Activated CD4-positive, CD25-positive, alpha-beta regulatory T cell treated with anti-CD3 and anti-CD28 coated beads, Interleukin-2, amount 50 U/mL, for 16 hours (primary cell): ENCODE results near the gene DVL1.

Source experiments
- DNase-seq: peaks from one replicate; pipeline ENCODE4 v3.0.0-alpha.2; 2020; ENCODE audit warnings: low read depth, low spot score

Gene DVL1

DNA sequence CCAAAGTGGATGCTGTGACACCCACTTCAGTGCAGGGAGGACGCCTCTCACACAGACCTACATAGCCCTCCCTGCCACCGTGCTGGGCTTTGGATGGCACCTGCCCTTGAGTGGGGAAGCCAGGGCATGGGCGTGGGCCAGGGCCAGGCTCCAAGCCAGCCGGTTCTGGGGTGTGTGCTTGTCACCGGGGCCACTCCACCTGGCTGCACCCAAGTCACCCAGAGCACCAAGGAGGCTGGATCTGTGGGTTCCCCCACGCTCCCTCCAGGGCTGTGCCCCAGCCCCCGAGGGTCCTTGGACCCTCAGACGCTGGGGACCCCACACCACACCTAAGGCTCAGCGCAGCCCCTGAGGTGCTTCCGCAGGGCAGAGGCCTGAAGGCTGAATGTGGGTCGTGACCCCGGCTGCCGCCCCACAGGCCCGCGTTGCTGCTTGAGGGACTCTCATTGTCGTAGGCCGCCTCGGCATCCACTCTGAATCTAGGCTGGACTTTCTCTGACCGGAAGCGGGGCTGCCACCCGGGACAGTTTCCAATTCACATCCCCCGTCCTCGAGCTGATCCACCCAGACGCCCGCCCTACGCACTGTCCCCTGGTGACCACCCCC lies 7.7 kb upstream of the DVL1 start:
- no peak for DNase-seq

DNA sequence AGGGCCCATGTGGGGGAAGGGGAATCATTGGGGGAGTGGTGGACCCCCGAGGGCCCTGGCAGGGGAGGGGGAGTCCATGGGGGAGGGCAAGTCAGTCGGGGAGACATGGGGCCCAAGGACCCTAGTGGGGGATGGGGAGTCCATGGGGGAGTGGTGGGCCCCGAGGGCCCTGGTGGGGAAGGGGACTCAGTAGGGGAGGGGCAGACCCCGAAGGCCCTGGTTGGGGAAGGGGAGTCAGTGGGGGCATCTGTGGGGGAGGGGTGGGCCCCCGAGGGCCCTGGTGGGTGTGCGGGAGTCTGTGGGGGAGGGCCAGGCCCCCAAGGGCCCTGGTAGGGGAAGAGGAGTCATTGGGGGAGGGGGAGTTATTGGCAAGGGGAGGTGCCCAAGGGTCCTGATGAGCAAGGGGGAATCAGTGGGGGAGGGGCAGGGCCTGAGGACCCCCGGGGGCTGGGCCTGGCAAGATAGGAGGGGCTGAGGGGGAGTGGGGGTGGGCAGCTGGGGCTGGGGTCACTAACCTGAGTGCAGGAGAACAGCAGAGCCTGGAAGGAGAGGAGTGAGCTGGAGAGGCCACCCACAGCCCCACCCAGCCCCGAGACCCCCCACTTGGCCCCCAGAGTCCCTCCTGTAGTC lies 7.1 kb upstream of the DVL1 start:
- no peak for DNase-seq

DNA sequence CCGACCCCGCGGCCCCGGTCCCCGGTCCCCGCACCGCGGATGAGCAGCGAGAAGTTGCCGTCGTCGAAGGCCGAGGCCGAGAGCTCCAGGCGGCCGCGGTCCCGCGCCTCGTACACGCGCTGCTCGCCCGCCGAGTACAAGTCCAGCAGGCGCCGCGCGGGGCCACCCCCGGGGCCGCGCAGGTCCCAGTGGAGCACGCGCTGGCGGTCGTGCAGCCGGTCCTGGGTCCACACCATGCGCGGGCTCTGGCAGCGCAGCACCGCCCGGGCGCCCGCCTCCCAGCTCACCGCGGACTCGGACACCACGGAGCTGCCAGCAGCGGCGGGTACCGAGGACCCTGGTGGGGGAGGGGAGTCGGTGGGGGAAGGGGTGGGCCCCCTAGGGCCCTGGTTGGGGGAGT lies 6.2 kb upstream of the DVL1 start:
- DNase-seq, result no peak

DNA sequence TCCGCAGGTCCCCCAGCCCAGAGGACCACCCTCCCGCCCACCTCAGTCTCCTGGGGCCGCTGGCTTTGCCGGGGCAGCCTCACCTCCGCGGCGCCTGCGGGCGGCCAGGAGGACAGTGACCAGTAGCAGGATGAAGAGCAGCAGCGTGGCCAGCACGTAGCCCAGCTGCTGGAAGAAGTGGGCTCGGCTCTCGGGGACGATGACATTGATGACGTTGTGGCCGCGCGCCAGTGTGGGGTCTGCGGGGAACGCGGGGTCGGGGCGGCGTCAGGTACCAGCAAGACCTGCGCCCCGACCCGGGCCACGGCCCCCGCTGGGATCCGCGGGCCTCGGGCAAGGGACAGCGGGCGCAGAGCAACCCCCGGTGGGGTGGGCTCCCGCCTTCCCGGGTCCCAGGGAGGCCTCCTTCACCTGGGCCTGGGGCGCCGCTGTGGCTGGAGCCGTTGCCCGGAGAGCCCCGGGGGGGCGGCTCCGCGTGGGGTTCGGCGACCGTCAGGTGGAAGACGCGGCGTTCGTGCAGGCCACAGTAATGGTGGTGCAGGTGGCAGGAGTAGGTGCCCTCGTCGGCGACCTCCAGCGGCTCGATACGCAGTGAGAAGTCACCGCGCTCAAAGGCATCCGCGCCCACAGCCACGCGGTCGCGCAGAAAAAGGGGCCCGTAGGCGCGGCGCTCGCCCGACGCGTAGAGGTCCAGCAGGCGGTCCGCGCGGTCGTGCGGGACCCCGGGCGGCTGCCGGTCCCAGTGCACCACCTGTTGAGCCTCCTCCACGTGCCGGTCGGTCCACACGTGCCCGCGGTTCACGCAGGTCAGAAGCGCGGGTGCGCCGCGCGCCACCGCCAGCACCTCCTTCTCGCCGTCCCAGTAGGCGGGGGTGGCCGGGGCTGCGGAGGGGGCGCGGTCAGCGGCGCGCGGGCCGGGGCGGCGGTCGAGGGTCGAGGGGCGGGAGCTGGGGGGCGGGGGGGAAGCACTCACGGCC lies 5.3 kb upstream of the DVL1 start:
- no peak for DNase-seq

DNA sequence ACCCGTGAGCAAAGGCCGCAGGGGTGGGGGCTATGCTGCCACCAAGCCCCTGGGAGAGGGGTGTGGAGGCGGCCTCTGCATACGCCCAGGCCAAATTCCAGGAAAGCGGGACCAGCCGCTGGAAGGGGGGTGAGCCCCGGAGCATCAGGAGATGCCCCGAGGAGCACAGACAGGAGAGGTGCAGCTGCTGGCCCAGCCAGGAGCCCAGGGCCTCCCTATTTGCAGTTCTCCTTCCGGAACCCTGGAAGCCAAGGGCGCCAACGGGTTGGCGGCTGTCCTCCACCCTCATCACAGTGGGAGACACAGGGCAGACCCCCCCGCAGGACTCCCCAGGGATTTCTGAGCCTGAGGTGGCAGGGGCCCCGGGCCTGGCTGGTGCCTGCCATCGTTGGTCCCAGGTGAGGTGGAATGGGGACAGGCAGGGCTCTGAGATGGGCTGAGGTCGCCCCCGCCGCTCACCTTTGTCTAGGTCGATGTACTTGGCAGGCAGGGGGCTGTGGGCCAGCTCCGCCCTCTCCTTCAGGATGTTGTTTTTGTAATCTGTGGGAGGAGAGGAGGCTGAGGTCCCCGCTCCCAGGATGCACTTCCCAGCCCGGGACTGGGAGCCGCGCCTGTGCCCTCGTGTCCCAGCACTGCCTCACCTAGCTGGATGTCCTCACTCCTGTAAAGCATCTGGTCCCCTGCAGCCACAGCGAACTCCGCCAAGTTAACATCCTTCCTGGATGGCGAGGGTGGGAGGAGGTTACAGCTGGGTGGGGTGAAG lies 4.4 kb upstream of the DVL1 start:
- DNase-seq, result no peak

DNA sequence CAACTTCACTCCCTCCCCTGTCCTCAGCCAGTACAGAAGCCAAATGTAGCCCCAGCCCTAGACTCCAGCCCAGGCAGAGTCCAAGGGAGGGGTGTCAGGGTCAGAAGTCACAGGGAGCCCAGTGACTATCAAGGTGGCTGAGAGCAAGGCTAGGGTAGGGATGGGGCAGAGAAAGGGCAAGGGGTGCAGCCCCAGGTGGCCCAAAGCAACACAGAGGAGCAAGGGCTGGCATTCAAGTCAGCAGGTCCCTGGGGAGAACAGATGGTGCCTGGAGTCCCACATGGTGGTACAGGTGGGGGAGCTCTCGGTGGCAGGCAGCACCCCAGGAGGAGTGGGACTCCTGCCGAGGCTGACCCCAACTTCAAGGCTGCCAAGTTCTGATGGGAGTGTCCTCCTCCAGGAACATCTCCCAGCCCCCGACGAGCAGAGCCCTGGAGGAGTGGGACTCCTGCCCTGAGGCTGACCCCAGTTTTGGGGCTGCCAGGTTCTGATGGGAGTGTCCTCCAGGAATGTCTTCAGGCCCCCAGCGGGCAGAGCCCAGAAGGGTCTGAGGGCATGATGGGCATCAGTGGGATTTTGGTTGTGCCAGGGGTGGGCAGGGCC lies 3.7 kb upstream of the DVL1 start:
- DNase-seq, result no peak

DNA sequence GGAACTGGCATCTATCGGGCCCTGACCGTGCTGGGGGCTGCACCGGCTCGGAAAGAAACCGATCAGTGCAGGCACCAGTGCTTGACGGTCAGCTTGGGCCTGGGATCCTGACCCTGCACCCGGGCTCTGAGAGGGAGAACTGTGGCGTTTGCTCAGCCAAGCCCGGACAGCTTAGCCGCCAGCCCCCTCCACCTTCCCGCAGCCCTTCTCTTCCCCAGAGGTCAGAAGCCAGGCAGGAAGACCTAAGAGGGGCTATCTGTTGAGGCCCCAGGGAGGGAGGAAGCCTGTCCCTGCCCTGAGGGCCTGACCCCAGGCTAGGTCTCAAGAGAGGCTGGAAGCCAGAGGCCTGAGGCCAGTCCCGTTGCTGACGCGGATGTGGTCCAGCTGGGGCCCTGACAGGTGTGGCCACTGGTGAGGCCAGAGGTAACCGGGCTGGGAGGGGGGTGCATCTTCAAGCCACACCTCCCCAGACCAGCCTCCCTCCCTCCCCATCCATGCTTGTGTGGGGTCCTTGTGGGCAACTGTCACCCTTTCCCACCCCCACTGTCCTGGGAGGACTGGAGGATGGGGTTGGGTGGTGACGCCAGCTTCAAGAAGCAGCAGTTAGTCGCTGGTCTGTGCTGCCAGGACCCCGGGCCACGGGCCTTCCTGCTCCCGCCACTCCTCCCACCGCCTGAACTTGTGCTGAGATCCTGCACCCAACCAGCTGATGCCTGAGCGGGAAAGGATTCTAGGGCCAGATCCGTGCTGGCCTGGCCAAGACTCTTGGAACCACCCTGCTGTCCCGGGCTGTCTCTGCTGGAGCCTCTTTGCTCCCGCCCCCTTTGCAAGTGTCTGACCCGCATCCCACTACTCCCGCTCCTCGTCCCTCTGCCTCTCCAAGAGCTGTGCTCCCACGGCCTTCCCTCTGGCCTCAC lies 2.6 kb upstream of the DVL1 start:
- DNase-seq, result no peak

DNA sequence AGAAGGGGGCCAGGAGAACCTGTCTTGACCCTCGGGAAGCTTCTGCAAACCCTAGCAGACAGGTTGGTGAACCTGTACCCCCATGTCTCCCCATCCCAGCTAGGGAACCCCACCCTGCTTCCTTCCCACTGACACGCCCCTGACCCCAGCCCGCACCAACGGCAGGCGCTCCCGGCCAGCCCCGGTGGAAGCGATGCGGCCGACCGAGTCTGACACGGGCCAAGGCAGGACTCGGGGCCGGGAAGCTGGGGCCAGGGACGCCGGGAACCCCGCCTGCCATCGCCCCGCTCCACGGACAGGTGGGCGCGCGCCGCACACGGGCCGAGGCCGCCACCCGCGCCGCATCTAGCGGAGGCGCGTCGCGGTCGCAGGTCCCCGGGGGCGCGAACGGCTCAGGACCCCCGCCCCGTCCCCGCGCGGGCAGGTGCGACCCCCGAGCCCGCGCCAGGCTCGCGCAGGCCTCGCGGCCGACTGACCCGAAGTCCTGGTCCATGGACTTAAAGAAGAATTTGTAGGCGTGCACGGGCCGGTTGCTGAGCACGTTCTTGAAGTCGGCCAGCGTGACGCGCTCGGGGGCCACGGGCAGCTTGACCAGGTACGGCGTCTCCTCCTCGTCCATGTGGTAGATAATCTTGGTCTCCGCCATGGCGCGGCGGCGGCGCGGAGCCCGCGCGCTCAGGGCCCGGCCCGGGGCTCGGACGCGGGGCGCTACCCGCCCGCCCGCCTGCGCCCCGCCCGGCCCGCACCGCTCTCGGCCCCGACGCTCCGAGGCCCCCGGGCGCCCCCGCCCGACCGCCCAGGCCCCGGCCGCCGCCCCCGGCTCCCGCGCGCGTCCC lies 580 bp downstream of the DVL1 start:
- no peak for DNase-seq

DNA sequence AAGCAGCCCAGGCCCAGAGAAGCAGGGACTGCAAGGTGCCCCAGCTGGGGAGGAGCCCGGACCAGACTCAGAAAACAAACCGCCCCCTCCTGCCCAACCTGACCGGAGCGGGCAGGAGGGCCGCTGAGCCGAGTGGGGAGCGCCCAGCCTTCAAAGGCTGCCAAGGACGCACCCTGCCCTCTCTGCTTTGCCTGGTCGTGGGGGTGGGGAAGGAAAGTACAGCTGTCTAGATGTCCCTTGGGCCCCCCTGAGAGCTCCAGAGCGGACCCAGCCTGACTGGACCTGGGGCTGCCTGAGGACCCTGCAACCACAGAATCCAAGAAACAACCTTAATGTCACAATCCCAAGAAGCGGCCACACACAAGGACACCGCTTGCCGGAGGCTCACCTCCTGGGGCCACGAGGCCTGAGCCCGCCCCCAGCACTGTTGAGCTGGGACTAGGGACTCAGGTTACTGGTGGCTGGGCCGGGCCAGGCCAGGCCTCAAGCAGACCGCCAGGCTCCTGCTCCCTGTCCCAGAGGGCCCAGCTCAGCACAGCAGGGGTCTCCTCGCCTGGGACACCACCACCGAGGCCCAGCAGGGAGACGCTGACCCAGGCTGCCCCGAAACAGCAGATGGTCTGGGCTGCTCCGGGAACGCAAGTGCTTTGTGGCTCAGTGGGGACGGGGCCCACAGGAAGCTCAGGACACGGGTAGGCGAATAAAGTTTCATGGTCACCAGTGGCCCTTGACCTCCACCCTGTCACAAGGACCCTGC lies 1.4 kb downstream of the DVL1 start:
- DNase-seq, result no peak

DNA sequence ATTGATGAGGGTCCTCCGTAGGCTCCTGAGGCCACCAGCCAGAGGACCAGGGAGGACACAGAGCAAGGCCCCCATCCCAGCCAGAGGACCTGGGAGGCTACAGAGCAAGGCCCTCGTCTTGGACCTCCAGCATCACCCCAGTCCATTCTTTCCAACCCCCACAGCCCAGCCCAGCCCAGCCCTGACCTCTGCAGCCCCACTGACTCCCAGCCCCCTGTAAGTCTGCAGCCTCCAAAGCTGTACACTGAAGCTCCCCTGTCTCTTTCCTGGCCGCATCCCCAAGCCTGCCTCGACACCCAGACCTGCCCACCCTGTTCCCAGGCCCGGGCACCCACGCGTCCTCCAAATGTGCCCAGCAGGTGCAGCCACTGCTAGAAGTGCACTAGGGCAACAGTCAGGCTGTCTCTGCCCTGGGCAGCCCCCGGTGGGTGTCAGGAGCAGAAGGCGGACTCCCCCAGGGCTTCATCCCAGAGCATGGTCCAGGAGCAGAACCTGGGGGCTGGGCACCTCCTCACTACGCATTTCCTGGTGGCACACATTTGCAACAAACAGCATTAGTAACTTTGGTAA lies 2.1 kb downstream of the DVL1 start:
- no peak for DNase-seq

DNA sequence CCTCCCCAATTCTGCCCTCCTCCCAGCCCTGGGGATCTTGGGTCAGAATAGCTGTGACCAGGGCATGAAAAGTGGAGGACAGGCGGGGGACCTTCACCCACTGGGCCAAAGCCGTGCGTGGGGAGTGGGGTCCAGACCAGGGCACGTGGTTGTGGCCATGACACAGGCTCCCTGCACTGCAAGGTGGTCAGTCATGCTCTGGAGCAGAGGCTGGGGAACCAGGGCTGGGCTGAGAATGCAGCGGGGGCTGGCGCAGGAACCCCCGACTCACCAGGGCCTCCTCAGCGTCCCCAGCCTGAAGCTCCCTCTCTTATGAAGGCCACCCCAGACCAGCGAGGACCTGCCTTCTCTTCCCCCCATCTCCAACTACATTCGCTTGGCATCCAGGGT lies 2.7 kb downstream of the DVL1 start:
- no peak for DNase-seq

DNA sequence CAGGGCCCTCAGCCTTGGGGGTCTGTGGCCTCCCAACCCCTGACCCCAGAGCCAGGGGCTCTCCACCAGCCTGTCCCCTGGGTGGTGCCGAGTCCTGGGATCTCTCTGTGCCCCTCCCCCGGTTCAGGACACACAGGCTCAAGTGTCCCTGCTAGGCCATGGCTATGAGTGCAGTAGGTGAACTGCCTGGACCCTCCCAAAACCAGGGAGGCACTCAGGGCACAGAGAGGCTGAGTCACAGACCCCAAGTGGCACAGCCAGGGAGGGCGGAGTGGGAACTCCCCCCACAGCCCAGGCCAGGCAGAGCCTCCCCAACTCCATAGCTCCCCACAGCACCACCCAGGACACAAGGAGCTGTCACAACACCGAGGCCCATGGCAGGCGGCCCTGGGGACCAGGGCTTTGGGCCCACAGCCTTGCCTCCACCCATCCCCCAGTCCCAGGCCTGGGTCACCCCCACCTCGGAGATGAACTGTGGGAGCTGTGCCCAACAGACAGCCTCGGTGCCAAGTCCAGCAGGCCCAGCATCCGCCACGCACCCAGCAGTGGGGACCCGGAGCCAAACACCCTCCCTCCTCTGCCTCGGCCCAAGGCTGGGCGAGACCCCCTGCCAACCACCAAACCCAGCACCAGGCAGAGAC lies 3.2 kb downstream of the DVL1 start:
- DNase-seq, result no peak

DNA sequence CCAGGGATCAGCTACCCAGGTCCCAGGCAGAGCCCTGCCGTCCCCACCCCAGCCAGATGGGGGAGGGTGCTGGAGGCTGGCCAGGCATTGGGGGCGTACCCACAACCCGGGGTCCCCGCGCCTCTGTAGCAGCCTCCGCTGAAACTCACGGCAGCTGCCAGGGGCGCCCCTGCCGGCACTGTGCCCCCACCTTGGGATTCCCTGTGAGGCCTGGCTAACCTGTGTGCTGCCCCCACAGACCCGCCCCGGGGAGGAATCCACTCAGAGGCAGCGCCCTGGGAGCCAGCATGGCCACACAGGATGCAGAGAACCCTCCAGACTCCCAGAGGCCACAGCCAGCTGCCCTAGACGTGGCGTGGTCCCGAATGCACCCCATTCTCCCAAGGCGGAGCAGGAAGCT lies 3.8 kb downstream of the DVL1 start:
- DNase-seq, result no peak

DNA sequence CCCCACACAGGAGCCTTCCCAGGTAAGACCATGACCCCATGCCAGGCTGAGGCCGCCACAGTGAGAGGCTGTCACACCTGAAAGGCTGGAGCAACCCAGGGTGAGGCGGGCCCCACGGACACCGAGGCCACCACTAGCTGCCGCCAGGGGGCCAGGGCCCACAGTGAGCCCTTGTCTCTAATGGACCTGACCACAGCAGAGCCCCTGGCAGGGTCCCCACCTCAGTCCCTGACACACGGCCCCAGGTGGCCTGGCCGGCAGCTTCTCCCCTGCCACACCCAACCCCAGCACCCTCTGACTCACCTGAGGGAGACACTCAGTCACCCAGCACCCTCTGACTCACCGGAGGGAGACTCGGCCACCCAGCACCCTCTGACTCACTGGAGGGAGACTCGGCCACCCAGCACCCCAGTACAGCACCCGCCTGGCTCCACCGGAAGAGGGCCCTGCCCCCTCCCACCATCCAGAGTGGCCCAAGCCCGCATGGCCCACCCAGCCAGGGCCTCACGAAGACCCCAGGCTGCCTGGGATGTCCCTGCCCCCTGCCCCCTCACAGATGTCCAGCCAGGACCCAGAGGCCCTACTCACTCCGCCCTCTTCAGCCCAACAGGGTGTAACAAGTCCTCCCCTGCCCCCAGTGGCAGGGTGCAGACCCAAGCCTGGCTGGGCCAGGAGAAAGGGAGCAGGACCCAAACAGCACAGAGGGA lies 4.4 kb downstream of the DVL1 start:
- DNase-seq, result no peak

DNA sequence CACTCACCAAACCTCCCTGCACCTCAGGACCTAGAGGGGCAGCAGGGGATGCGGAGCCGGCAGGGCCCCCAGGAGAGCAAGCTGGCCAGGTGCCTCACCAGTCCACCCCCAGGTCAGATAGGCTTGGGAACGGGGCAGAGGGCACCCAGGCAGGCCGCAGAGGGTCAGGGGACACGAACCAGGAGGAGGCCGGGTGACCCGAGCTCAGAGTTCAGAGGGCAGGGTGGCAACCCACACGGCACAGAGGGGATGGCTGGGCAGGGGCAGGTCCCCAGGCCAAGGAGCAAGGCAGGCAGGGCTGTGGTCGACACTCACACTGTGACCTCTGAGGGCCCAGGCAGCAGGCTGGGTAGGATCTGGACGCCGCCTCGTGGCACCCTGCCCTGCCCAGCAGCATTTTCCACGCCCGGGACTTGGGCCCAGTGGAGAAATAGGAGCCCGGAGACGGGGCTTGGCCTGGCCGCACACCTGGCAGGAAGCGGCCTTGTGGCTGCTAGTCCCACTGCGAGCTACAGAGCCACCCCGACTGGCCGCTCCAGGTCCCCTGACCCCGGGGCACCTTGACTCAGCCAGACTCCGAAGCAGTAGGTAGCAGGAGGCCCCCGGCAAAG lies 5.3 kb downstream of the DVL1 start:
- no peak for DNase-seq

DNA sequence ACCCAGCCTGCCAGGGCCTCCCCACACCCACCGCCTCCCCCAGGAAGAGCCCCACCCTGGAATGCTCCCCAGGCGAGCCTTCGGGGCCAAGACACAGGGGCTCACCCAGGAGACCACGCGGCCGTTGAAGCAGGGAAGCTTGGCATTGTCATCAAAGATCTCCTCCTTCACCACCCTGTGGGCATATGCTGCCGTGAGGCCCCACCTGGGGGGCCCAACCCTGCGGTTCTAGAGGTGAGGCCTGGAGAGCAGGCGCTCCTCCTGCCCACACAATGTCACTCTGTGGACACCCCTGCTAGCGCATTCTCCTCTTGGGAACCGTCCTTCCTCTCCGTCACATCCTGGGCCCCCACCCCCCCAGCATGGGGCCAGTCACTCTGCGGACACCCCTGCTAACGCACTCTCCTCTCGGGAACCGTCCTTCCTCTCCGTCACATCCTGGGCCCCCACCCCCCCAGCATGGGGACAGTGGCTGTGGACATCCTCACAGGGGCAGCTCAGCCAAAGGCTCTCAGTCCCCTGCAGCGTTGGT lies 6.6 kb downstream of the DVL1 start:
- no peak for DNase-seq
